HL-60 (cell line): ENCODE measurements around the gene SFMBT2.

Experiments
- DNase-seq, 2 experiments: peaks; one replicate each; pipeline ENCODE4 v3.0.0-alpha.2; 2010 to 2020; ENCODE audit warnings: low read depth in 1 of 2, low spot score in 1 of 2
- H3K27ac ChIP-seq: fragments of 250-450 bp; sonication (Bioruptor Pico); replicated peaks from 2 replicates; pipeline ENCODE4 v1.5.1; 2020; ENCODE audit warnings: mild to moderate bottlenecking, moderate library complexity
- H3K27me3 ChIP-seq: fragments of 250-450 bp; sonication (Bioruptor Pico); 2 replicates; pipeline ENCODE4 v1.5.1; 2021; ENCODE audit warnings: mild to moderate bottlenecking, moderate library complexity; ENCODE audit not compliant: insufficient read depth, poor library complexity, severe bottlenecking
- H3K4me3 ChIP-seq: replicated peaks from 2 replicates; pipeline ENCODE4 v1.5.1; 2011; ENCODE audit warnings: mild to moderate bottlenecking, control low read depth, low read length; ENCODE audit not compliant: insufficient read depth
- GABPA ChIP-seq: IDR thresholded peaks from 2 replicates; pipeline ENCODE4 v1.6.1; 2012; ENCODE audit warnings: low read depth
- POLR2AphosphoS5 ChIP-seq: IDR thresholded peaks from 2 replicates; pipeline ENCODE4 v1.6.1; 2012; ENCODE audit warnings: low read depth
- SPI1 ChIP-seq: IDR thresholded peaks from 2 replicates; pipeline ENCODE4 v1.6.1; 2012; ENCODE audit warnings: low read depth, mild to moderate bottlenecking, borderline replicate concordance
- TF ChIP-seq, protein P1 (sequence below): IDR thresholded peaks from 2 replicates; pipeline ENCODE4 v1.6.1; 2012; ENCODE audit warnings: low read depth; ENCODE audit not compliant: insufficient replicate concordance
- TF ChIP-seq, protein P2 (sequence below): IDR thresholded peaks from one replicate; pipeline ENCODE4 v1.5.1; 2011; ENCODE audit warnings: low read length, control low read depth, inconsistent platforms; ENCODE audit not compliant: insufficient read depth

SFMBT2 gene

DNA sequence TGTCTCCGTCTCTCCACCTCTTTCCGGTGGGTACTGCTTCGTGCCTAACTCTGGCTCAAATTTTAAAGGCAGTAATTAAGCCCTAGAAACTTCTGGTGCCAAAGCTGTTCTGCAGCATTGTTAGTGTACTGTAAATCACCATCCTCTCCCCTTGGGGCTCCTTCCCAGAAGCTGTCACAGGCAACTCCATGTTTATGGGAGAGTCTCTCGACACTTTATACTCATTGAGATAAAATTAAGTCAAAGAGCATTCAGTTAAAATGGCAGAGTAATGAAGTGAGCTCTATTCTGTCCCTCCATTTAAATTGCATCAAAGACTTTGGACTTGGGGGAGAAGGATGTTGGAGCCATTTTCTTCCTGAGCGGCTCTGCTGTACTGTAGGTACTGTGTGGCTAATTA lies 274.8 kb downstream of the SFMBT2 start:
- H3K4me3 ChIP-seq: no peak overlapping the region

DNA sequence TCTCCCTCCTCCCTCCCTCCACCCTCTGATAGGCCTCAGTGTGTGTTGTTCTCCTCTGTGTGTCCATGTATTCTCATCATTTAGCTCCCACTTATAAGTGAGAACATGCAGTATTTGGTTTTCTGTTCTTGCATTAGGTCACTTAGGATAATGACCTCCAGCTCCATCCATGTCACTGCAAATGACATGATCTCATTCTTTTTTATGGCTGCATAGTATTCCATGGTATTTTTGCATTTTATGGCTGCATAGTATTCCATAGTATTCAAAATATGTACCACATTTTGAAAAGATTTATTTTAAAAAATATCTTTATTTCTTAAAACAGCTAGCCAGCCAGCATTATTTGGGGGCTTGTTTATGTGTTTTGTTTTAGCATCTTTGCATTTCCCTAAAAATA lies 275.6 kb downstream of the SFMBT2 start:
- TF ChIP-seq, protein P1, sequence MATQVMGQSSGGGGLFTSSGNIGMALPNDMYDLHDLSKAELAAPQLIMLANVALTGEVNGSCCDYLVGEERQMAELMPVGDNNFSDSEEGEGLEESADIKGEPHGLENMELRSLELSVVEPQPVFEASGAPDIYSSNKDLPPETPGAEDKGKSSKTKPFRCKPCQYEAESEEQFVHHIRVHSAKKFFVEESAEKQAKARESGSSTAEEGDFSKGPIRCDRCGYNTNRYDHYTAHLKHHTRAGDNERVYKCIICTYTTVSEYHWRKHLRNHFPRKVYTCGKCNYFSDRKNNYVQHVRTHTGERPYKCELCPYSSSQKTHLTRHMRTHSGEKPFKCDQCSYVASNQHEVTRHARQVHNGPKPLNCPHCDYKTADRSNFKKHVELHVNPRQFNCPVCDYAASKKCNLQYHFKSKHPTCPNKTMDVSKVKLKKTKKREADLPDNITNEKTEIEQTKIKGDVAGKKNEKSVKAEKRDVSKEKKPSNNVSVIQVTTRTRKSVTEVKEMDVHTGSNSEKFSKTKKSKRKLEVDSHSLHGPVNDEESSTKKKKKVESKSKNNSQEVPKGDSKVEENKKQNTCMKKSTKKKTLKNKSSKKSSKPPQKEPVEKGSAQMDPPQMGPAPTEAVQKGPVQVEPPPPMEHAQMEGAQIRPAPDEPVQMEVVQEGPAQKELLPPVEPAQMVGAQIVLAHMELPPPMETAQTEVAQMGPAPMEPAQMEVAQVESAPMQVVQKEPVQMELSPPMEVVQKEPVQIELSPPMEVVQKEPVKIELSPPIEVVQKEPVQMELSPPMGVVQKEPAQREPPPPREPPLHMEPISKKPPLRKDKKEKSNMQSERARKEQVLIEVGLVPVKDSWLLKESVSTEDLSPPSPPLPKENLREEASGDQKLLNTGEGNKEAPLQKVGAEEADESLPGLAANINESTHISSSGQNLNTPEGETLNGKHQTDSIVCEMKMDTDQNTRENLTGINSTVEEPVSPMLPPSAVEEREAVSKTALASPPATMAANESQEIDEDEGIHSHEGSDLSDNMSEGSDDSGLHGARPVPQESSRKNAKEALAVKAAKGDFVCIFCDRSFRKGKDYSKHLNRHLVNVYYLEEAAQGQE: no peak
- TF ChIP-seq POLR2AphosphoS5 (no peak), SPI1 (no peak), GABPA (no peak)
- TF ChIP-seq, protein P2, sequence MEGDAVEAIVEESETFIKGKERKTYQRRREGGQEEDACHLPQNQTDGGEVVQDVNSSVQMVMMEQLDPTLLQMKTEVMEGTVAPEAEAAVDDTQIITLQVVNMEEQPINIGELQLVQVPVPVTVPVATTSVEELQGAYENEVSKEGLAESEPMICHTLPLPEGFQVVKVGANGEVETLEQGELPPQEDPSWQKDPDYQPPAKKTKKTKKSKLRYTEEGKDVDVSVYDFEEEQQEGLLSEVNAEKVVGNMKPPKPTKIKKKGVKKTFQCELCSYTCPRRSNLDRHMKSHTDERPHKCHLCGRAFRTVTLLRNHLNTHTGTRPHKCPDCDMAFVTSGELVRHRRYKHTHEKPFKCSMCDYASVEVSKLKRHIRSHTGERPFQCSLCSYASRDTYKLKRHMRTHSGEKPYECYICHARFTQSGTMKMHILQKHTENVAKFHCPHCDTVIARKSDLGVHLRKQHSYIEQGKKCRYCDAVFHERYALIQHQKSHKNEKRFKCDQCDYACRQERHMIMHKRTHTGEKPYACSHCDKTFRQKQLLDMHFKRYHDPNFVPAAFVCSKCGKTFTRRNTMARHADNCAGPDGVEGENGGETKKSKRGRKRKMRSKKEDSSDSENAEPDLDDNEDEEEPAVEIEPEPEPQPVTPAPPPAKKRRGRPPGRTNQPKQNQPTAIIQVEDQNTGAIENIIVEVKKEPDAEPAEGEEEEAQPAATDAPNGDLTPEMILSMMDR: no peak
- no peak for DNase-seq
- Histone ChIP-seq H3K4me3 (no peak overlapping the region), H3K27me3 (no peaks in the 10 kb centered on the region), H3K27ac (no peak overlapping the region)

More for the DNA sequence above, 274.8 kb downstream of the SFMBT2 start:
- DNase-seq: no peak
- Histone ChIP-seq H3K27ac (no peak overlapping the region), H3K27me3 (no peaks in the 10 kb centered on the region)
- TF ChIP-seq, protein P1: no peak
- TF ChIP-seq POLR2AphosphoS5 (no peak), GABPA (no peak), SPI1 (no peak)
- TF ChIP-seq, protein P2: no peak

DNA sequence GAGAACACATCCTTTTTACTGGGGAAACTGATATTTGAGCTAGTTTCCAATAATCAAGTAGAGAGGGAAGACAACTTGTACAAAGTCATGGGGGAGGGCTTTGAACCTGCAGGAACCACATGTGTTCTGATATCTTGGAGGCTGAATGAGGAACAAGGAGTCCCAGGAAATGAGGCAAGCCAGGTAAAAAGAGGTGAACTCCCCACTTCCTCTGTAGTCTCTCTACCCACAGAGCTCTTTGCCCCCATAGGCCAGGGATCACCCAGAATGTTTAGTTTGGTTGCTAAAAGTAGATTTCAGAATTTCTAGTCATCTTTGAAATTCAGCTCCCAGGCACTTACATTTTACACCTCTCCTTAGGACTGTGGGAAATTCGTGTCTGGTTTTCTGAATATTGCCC lies 276.4 kb downstream of the SFMBT2 start:
- no peaks in the 10 kb centered on the region for H3K27me3 ChIP-seq
- no peak overlapping the region for H3K4me3 ChIP-seq
- TF ChIP-seq, protein P2: no peak
- TF ChIP-seq SPI1: peak; percentile 50; the same call in 1 of the 2 replicates
- no peak for TF ChIP-seq POLR2AphosphoS5
- DNase-seq: peak in 1 of 2 experiments; percentile 25
- no peak overlapping the region for H3K27ac ChIP-seq

DNA sequence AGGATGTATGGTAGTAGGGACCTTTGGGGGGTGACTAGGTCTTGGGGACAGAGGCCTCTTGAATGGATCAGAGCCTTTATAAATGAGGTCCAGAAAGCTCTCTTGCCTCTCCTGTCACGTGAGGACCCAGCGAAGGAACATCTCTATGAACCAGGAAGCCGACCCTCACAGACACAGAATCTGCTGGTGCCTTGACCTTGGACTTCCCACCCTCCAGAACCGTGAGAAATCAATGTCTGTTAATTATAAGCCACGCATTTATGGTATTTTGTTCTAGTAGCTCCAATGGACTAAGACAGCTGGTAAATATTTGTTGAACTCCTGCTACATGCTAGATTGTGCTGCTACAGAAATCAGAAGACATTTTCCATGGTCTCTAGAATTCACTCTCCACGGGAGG lies 276.9 kb downstream of the SFMBT2 start:
- TF ChIP-seq GABPA (no peak), SPI1 (no peak), POLR2AphosphoS5 (no peak)
- TF ChIP-seq, protein P1: no peak
- TF ChIP-seq, protein P2: no peak
- Histone ChIP-seq H3K27ac (no peak overlapping the region), H3K27me3 (no peaks in the 10 kb centered on the region), H3K4me3 (no peak overlapping the region)
- no peak for DNase-seq
